ENCODE measurements around the gene PLIN4. TPM values are rescaled to one million over a fixed set of nuclear protein-coding genes. Genes with fewer than 3 reads are reported as not detected.

The PLIN4 gene
- total RNA-seq, 2 donors from 2014 or later = 8.2 to 13.9 TPM

DNA sequence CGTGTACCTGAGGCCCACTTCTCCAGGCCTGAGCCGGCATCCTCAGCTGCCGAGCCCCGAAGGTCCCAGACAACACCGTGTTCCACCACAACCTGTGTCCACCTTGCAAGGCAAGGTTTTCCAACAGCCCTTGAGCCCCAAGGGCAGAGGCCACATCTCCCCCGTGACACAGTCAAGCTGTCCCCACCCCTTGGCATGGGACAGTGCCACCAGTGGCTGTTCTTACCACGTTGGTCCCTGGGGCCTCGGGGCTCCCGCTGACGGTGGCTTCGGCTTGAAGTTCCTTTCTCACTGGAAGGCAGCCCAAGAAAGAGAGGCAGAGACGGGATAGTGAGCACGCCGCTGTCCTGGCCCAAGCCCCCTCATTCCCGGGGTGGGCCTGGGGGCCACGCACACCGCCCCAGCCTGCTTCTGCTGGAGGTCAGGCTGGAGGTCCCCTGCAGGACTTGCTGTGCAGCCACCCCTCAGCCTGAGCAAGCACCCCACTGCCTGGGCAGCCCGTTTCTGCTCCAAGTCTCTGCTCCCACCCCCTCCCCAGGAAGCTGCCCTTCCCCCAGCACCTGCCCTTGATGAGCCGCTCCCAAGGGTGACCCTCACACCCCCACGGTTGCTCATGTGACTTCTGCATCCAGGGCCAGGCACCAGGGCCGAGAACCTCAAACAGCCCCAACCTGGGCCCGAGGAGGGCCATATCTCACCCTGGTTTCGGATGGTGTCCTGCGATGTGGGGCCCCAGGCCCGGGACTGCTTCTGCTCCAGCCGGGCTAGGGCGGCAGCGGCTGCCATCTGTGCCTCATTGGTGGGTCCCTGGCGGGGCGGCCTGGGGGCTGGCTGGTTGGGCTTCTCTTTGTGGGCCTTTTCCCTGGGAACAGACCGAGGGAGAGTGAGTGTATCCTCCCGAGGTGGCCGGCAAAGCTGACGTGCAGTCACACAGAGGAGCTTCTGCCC is 64.8 kb downstream of the PLIN4 start:
- DNase-seq (ENCODE audit: low spot score) = no peak
- no peaks in the 10 kb centered on the region for H3K9me3 ChIP-seq
- no peak overlapping the region for H3K27ac ChIP-seq
- TF ChIP-seq POLR2A (IDR thresholded peaks at IDR 0.05) (no peak), POLR2AphosphoS5 (IDR thresholded peaks at IDR 0.05) (no peak)
- TF ChIP-seq, protein P1, sequence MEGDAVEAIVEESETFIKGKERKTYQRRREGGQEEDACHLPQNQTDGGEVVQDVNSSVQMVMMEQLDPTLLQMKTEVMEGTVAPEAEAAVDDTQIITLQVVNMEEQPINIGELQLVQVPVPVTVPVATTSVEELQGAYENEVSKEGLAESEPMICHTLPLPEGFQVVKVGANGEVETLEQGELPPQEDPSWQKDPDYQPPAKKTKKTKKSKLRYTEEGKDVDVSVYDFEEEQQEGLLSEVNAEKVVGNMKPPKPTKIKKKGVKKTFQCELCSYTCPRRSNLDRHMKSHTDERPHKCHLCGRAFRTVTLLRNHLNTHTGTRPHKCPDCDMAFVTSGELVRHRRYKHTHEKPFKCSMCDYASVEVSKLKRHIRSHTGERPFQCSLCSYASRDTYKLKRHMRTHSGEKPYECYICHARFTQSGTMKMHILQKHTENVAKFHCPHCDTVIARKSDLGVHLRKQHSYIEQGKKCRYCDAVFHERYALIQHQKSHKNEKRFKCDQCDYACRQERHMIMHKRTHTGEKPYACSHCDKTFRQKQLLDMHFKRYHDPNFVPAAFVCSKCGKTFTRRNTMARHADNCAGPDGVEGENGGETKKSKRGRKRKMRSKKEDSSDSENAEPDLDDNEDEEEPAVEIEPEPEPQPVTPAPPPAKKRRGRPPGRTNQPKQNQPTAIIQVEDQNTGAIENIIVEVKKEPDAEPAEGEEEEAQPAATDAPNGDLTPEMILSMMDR (IDR thresholded peaks at IDR 0.05) = no peak
- H3K27me3 ChIP-seq (replicated peaks; ENCODE audit: insufficient read depth) = no peaks in the 10 kb centered on the region
- H3K36me3 ChIP-seq = peaks cover 12 to 19% of the 10 kb centered on the region in 2 donors
- peaks cover 17% of the 10 kb centered on the region for H3K4me1 ChIP-seq (replicated peaks)
- H3K4me3 ChIP-seq = no peak overlapping the region
- WGBS = 73% methylated on average over 34 of the region's 34 CpGs
- intact Hi-C loops (cut with DNase I) = no loop called here

DNA sequence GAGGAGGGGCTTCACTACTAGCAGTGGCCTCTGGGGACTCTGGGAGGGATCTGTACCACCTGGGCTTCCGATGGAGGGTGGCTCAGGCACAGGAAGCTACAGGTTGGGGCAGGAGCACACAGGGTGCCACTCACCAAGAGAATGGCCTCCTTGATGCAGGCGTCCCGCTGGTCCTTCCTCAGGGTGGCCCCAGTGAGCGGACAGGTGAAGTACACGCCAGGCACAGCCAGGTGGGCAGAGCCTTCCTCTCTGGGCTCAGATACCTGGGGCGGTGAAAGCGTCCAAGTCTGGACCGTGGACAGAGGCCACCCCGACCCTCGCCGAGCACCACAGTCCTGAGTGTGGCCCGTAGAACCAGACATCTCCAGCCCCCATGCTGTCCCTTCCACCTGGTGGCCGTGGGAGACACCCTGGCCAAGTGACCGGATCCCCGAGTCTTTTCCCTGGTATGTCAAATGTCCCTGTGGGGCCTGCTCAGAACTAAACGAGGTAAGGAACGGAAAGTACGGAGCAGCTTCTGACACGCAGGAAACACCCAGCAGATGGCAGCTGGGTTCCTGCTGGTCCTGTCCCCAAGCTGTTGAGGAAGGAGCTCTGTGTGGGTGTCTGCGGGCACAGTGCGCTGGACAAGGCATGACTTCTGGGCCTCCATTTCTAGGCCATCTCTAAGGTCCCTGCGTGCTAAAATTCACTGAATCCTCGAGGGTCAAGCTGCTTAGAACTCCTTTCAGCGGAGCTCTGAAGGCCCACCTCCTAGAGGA is 65.9 kb downstream of the PLIN4 start:
- no peak for DNase-seq (ENCODE audit: low spot score)
- peaks cover 17% of the 10 kb centered on the region for H3K4me1 ChIP-seq (replicated peaks)
- intact Hi-C loops (cut with DNase I) = no loop called here
- peaks cover 19 to 26% of the 10 kb centered on the region in 2 donors for H3K36me3 ChIP-seq
- H3K9me3 ChIP-seq = no peaks in the 10 kb centered on the region
- H3K27ac ChIP-seq = no peak overlapping the region
- WGBS = 90% methylated on average over 18 of the region's 24 CpGs
- H3K27me3 ChIP-seq (replicated peaks; ENCODE audit: insufficient read depth) = no peaks in the 10 kb centered on the region
- TF ChIP-seq, protein P1 (IDR thresholded peaks at IDR 0.05) = no peak
- TF ChIP-seq POLR2AphosphoS5 (IDR thresholded peaks at IDR 0.05) (no peak), POLR2A (IDR thresholded peaks at IDR 0.05) (no peak)
- no peak overlapping the region for H3K4me3 ChIP-seq

Other genes with a start within 250 kb of the PLIN4 start
- 10 to 100 TPM in 1 of 2 donors, under 1 TPM in 1; 0.62 to 18.0 TPM for gene SHD, start 239.2 kb downstream of the PLIN4 start, total RNA-seq
- gene TMIGD2, start 216.1 kb downstream of the PLIN4 start, total RNA-seq = not detected
- 1 to 10 TPM in 1 of 2 donors, not detected in 1; 6.4 TPM for gene FSD1, start 213.9 kb downstream of the PLIN4 start, total RNA-seq
- gene STAP2, start 179.7 kb downstream of the PLIN4 start, total RNA-seq = 100 to 1,000 TPM in 1 of 2 donors, 10 to 100 TPM in 1; 47.9 to 107 TPM
- 10 to 100 TPM; 12.5 to 18.2 TPM for gene MPND, start 174.9 kb downstream of the PLIN4 start, total RNA-seq
- gene SH3GL1, start 117.9 kb downstream of the PLIN4 start, total RNA-seq = 10 to 100 TPM; 35.4 to 54.7 TPM
- 10 to 100 TPM; 13.0 to 18.1 TPM for gene CHAF1A, start 115.8 kb downstream of the PLIN4 start, total RNA-seq
- gene UBXN6, start 60.7 kb downstream of the PLIN4 start, total RNA-seq = 100 to 1,000 TPM in 1 of 2 donors, 10 to 100 TPM in 1; 82.7 to 199 TPM
- 10 to 100 TPM; 40.8 to 61.8 TPM for gene HDGFL2, start 46.2 kb downstream of the PLIN4 start, total RNA-seq
- gene PLIN5, start 16.7 kb upstream of the PLIN4 start, total RNA-seq = 10 to 100 TPM; 23.2 to 26.8 TPM
- gene LRG1, start 21.6 kb upstream of the PLIN4 start, total RNA-seq = 1 to 10 TPM; 2.5 to 3.6 TPM
- gene SEMA6B, start 41.2 kb upstream of the PLIN4 start, total RNA-seq = 1 to 10 TPM; 4.3 to 7.8 TPM
- gene TNFAIP8L1, start 121.0 kb upstream of the PLIN4 start, total RNA-seq = 1 to 10 TPM; 4.0 to 6.2 TPM
- 100 to 1,000 TPM in 1 of 2 donors, 10 to 100 TPM in 1; 70.9 to 116 TPM for gene MYDGF, start 151.9 kb upstream of the PLIN4 start, total RNA-seq
- gene DPP9, start 205.4 kb upstream of the PLIN4 start, total RNA-seq = 100 to 1,000 TPM in 1 of 2 donors, 10 to 100 TPM in 1; 53.5 to 116 TPM

Data from prostate gland (tissue), 2 donors.